Measurements from ENCODE around the gene HECW1. TPM values are rescaled to one million over a fixed set of nuclear protein-coding genes. Genes with fewer than 3 reads are reported as not detected.

Gene HECW1
- polyA plus RNA-seq, 1 donor (not counting 4 experiments of a cell fraction or from before 2014, with no cell fraction given), result not detected

DNA sequence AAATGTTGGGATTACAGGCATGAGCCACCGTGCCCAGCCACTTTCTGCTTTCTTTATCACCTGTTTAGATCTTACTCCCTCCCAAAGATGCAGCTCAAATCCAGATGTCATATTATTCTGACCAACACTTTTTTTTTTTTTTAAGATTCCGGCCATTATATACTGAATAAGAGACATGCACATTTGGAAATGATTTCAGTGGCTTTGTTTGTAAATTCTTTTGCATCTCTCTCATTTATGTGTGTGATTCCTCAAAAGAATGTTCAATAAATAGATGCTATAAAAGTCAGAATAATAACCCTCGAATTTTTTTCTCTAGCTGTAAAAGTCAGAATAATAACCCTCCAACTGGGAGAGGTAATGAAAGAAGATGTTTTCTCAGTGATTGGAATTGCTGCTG, 25.4 kb downstream of the HECW1 start:
- dilution Hi-C loops (cut with MboI; ENCODE audit: extremely low pct_ligation_motif_present, low sequenced_read_pairs), result no loop called here
- H3K9me3 ChIP-seq (ENCODE audit: control insufficient read depth, low read depth, low read length), result no peaks in the 10 kb centered on the region
- H3K36me3 ChIP-seq (ENCODE audit: control insufficient read depth in 2 of 2, extremely low read depth in 1 of 2, insufficient read depth in 2 of 2, low read length in 2 of 2), result no peaks in the 10 kb centered on the region
- H3K79me2 ChIP-seq (ENCODE audit: control insufficient read depth, insufficient read depth, low read length), result no peaks in the 10 kb centered on the region
- H4K20me1 ChIP-seq (ENCODE audit: control insufficient read depth, extremely low read depth, insufficient read depth, low read length), result no peaks in the 10 kb centered on the region
- FAIRE-seq (no peak), DNase-seq (ENCODE audit: low read depth, low spot score) (no peak)
- H3K4me1 ChIP-seq (ENCODE audit: control insufficient read depth, extremely low read depth, insufficient read depth, low read length), result peaks cover 3% of the 10 kb centered on the region
- no peaks in the 10 kb centered on the region for H3K27me3 ChIP-seq (ENCODE audit: control insufficient read depth, extremely low read depth, insufficient read depth, low read length)
- no peak overlapping the region for H3K4me3 ChIP-seq (ENCODE audit: control insufficient read depth in 2 of 3, extremely low read depth in 1 of 3, insufficient read depth in 2 of 3, low read depth in 1 of 3, low read length in 3 of 3)
- H3K4me2 ChIP-seq (ENCODE audit: control insufficient read depth, extremely low read depth, insufficient read depth, low read depth, low read length), result no peak overlapping the region
- no peak overlapping the region for H2AFZ ChIP-seq (ENCODE audit: control insufficient read depth, low read length)
- H3K9me1 ChIP-seq (ENCODE audit: control insufficient read depth, extremely low read depth, insufficient read depth, low read length), result no peaks in the 10 kb centered on the region
- H3K27ac ChIP-seq (ENCODE audit: control insufficient read depth, insufficient read depth, low read length), result no peak overlapping the region
- no peak overlapping the region for H3K9ac ChIP-seq (ENCODE audit: control insufficient read depth, extremely low read depth, insufficient read depth, low read length)
- TF ChIP-seq CTCF (optimal IDR thresholded peaks at IDR 0.05 in 1 of 3, IDR thresholded peaks at IDR 0.05 in 1 of 3, conservative IDR thresholded peaks at IDR 0.05 in 1 of 3; ENCODE audit: extremely low read depth in 1 of 3, insufficient read depth in 2 of 3, low read length in 3 of 3), result no peak
- TF ChIP-seq EZH2 (IDR thresholded peaks at IDR 0.05; ENCODE audit: low read length), result no peak

- DNase-seq (ENCODE audit: low read depth, low spot score), result no peak
- H3K9me3 ChIP-seq (ENCODE audit: control insufficient read depth, low read depth, low read length), result no peaks in the 10 kb centered on the region
- no peak overlapping the region for H3K9ac ChIP-seq (ENCODE audit: control insufficient read depth, extremely low read depth, insufficient read depth, low read length)
- TF ChIP-seq EZH2 (IDR thresholded peaks at IDR 0.05; ENCODE audit: low read length) (no peak), CTCF (optimal IDR thresholded peaks at IDR 0.05 in 1 of 3, IDR thresholded peaks at IDR 0.05 in 1 of 3, conservative IDR thresholded peaks at IDR 0.05 in 1 of 3; ENCODE audit: extremely low read depth in 1 of 3, insufficient read depth in 2 of 3, low read length in 3 of 3) (no peak)
- no peak overlapping the region for H3K4me3 ChIP-seq (ENCODE audit: control insufficient read depth in 2 of 3, extremely low read depth in 1 of 3, insufficient read depth in 2 of 3, low read depth in 1 of 3, low read length in 3 of 3)
- no peaks in the 10 kb centered on the region for H3K27me3 ChIP-seq (ENCODE audit: control insufficient read depth, extremely low read depth, insufficient read depth, low read length)
- dilution Hi-C loops (cut with MboI; ENCODE audit: extremely low pct_ligation_motif_present, low sequenced_read_pairs), result no loop called here
- FAIRE-seq, result no peak
- no peaks in the 10 kb centered on the region for H3K9me1 ChIP-seq (ENCODE audit: control insufficient read depth, extremely low read depth, insufficient read depth, low read length)
- no peaks in the 10 kb centered on the region for H3K36me3 ChIP-seq (ENCODE audit: control insufficient read depth in 2 of 2, extremely low read depth in 1 of 2, insufficient read depth in 2 of 2, low read length in 2 of 2)
- H3K4me2 ChIP-seq (ENCODE audit: control insufficient read depth, extremely low read depth, insufficient read depth, low read depth, low read length), result no peak overlapping the region
- H2AFZ ChIP-seq (ENCODE audit: control insufficient read depth, low read length), result no peak overlapping the region
- no peaks in the 10 kb centered on the region for H3K79me2 ChIP-seq (ENCODE audit: control insufficient read depth, insufficient read depth, low read length)
- H3K27ac ChIP-seq (ENCODE audit: control insufficient read depth, insufficient read depth, low read length), result no peak overlapping the region
- H4K20me1 ChIP-seq (ENCODE audit: control insufficient read depth, extremely low read depth, insufficient read depth, low read length), result no peaks in the 10 kb centered on the region
- peaks cover 8% of the 10 kb centered on the region for H3K4me1 ChIP-seq (ENCODE audit: control insufficient read depth, extremely low read depth, insufficient read depth, low read length)
Measured at GRCh38 chr7:43138710-43139109, 26.3 kb downstream of the HECW1 start.

Data from keratinocyte (primary cell).